Measurements from ENCODE around the gene GJB3. TPM values are rescaled to one million over a fixed set of nuclear protein-coding genes. Genes with fewer than 3 reads are reported as not detected.

Gene GJB3
- total RNA-seq, 1 donor, result not detected

DNA sequence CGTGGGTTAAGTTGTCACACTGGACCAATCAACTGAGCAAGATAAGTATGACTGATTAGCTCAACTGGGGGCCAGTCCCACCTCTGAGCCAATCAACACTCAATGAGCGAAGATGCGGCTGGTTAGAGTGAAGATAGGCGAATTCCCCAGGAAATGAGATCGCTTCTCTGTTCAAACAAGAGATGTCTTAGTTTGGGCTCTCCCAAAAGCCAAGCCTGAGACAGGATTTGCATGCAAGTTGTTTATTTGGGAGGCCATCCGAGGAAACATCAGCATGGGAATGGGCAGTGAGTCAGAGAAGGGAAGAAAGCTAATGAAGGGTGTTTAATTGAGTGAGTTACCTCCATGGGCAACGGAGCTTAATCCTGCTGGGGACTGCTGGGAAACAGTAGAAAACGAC is 31.0 kb upstream of the GJB3 start:
- DNase-seq (ENCODE audit: insufficient read length, low spot score, missing footprints), result no peak
- Histone ChIP-seq H3K36me3 (ENCODE audit: insufficient read depth, low read length) (no peaks in the 10 kb centered on the region), H3K27ac (ENCODE audit: low read depth, low read length) (no peak overlapping the region), H2AFZ (ENCODE audit: low read length) (no peak overlapping the region), H3K79me2 (ENCODE audit: insufficient read depth, low read length) (no peaks in the 10 kb centered on the region), H3K4me2 (ENCODE audit: insufficient read depth, low read length) (no peak overlapping the region), H3K9me3 (ENCODE audit: low read depth, low read length) (no peaks in the 10 kb centered on the region), H3K27me3 (ENCODE audit: insufficient read depth, low read length) (no peaks in the 10 kb centered on the region), H4K20me1 (ENCODE audit: insufficient read depth, low read length) (no peaks in the 10 kb centered on the region), H3K4me1 (ENCODE audit: insufficient read depth, low read length) (no peaks in the 10 kb centered on the region), H3K4me3 (ENCODE audit: insufficient read depth, low read length) (no peak overlapping the region)
- TF ChIP-seq, protein P1, sequence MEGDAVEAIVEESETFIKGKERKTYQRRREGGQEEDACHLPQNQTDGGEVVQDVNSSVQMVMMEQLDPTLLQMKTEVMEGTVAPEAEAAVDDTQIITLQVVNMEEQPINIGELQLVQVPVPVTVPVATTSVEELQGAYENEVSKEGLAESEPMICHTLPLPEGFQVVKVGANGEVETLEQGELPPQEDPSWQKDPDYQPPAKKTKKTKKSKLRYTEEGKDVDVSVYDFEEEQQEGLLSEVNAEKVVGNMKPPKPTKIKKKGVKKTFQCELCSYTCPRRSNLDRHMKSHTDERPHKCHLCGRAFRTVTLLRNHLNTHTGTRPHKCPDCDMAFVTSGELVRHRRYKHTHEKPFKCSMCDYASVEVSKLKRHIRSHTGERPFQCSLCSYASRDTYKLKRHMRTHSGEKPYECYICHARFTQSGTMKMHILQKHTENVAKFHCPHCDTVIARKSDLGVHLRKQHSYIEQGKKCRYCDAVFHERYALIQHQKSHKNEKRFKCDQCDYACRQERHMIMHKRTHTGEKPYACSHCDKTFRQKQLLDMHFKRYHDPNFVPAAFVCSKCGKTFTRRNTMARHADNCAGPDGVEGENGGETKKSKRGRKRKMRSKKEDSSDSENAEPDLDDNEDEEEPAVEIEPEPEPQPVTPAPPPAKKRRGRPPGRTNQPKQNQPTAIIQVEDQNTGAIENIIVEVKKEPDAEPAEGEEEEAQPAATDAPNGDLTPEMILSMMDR (IDR thresholded peaks at IDR 0.05; ENCODE audit: extremely low read depth, low read depth, low read length), result no peak

GRCh38 chr1:34750610-34751009 is 30.4 kb upstream of the GJB3 start:
- Histone ChIP-seq H2AFZ (ENCODE audit: low read length) (no peak overlapping the region), H3K79me2 (ENCODE audit: insufficient read depth, low read length) (no peaks in the 10 kb centered on the region), H4K20me1 (ENCODE audit: insufficient read depth, low read length) (no peaks in the 10 kb centered on the region), H3K27ac (ENCODE audit: low read depth, low read length) (no peak overlapping the region), H3K4me1 (ENCODE audit: insufficient read depth, low read length) (no peaks in the 10 kb centered on the region), H3K4me3 (ENCODE audit: insufficient read depth, low read length) (no peak overlapping the region), H3K9me3 (ENCODE audit: low read depth, low read length) (no peaks in the 10 kb centered on the region), H3K4me2 (ENCODE audit: insufficient read depth, low read length) (no peak overlapping the region), H3K36me3 (ENCODE audit: insufficient read depth, low read length) (no peaks in the 10 kb centered on the region), H3K27me3 (ENCODE audit: insufficient read depth, low read length) (no peaks in the 10 kb centered on the region)
- DNase-seq (ENCODE audit: insufficient read length, low spot score, missing footprints), result peak; percentile 49
- TF ChIP-seq, protein P1 (IDR thresholded peaks at IDR 0.05; ENCODE audit: extremely low read depth, low read depth, low read length), result no peak

DNA sequence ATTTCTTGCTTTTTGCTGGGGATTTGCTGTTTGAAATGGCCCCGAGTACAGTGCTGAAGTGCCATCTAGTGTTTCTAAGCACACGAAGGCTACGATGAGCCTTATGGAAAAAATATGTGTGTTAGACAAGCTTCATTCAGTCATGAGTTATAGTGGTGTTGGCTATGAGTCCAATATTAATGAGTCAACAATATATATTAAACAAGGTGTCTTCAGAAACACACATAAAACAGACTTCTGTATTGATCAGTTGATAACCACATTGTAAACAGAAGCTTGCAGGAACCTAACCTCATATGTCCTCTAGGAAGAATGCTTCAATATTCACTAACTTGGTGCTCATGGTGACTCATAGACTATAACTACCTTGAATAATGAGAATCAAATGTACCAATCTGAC is 27.9 kb upstream of the GJB3 start:
- Histone ChIP-seq H3K4me3 (ENCODE audit: insufficient read depth, low read length) (no peak overlapping the region), H2AFZ (ENCODE audit: low read length) (no peak overlapping the region), H3K36me3 (ENCODE audit: insufficient read depth, low read length) (no peaks in the 10 kb centered on the region), H3K4me2 (ENCODE audit: insufficient read depth, low read length) (no peak overlapping the region), H3K27ac (ENCODE audit: low read depth, low read length) (no peak overlapping the region), H3K27me3 (ENCODE audit: insufficient read depth, low read length) (no peaks in the 10 kb centered on the region), H3K4me1 (ENCODE audit: insufficient read depth, low read length) (no peaks in the 10 kb centered on the region), H3K79me2 (ENCODE audit: insufficient read depth, low read length) (no peaks in the 10 kb centered on the region), H3K9me3 (ENCODE audit: low read depth, low read length) (no peaks in the 10 kb centered on the region), H4K20me1 (ENCODE audit: insufficient read depth, low read length) (no peaks in the 10 kb centered on the region)
- no peak for DNase-seq (ENCODE audit: insufficient read length, low spot score, missing footprints)
- TF ChIP-seq, protein P1 (IDR thresholded peaks at IDR 0.05; ENCODE audit: extremely low read depth, low read depth, low read length), result no peak

DNA sequence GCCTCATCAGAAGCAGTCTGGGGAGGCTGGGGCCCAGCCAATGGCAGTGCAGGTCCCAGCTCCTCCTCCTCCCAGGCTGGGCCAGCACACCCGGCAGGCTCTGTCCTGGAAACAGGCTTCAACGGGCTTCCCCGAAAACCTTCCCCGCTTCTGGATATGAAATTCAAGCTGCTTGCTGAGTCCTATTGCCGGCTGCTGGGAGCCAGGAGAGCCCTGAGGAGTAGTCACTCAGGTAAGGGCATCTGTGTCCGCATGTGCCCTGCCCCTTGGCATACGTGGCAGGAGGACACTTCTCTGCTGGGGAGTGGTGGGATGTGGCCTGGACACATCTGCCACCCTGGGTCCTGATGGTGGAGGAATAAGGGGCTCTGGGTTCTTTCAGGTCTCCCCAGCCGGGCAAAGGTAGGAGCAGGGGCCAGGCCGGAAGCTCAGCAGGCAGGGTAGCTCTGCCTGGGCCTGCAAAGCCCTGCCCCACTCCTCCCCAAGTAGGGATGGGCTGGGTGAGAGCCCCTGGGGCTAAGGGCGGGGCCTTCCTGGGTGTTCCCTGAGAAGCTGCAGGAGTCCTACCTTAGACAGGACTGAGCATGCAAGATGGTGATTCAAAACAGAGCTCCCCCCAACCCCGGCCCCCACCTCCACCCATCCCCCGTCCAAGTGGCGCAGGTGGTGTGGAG is 25.9 kb upstream of the GJB3 start, which contains the start of gene GJB5:
GJB5 (plus strand) TSS at position 84 of the 674 bp plus-strand sequence. CDS start 2,284 bp downstream, outside the sequence.
- Histone ChIP-seq H3K4me2 (ENCODE audit: insufficient read depth, low read length) (no peak within 1 kb of the TSS), H4K20me1 (ENCODE audit: insufficient read depth, low read length) (no peaks in the 10 kb centered on the region), H2AFZ (ENCODE audit: low read length) (no peak within 1 kb of the TSS), H3K4me3 (ENCODE audit: insufficient read depth, low read length) (no peak within 1 kb of the TSS), H3K27ac (ENCODE audit: low read depth, low read length) (no peak within 1 kb of the TSS), H3K4me1 (ENCODE audit: insufficient read depth, low read length) (no peaks in the 10 kb centered on the region), H3K79me2 (ENCODE audit: insufficient read depth, low read length) (no peaks in the 10 kb centered on the region), H3K27me3 (ENCODE audit: insufficient read depth, low read length) (no peaks in the 10 kb centered on the region), H3K36me3 (ENCODE audit: insufficient read depth, low read length) (no peaks in the 10 kb centered on the region), H3K9me3 (ENCODE audit: low read depth, low read length) (no peaks in the 10 kb centered on the region)
- DNase-seq (ENCODE audit: insufficient read length, low spot score, missing footprints), result no peak
- TF ChIP-seq, protein P1 (IDR thresholded peaks at IDR 0.05; ENCODE audit: extremely low read depth, low read depth, low read length), result no peak
